ENCODE data around the gene OR4C11.

OR4C11 gene

DNA sequence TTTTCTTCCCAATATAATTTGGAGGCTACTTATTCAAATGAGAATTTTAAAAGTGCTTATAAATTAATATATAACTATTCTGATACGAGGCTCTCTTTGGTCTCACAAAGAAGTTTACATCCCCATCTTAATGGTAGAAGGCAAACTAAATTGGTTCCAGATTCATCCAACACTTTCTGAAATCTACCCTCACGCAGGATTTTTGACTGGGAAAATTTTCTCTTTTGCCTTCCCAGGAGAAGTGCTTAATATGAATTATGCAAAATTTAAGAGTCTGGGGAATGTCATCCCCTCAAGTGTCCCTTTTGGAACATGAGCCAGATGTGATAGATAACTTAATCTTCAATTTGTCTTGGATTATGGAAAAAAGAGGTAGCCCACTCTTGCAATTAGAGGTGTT is at the start of gene OR4C11:
Gene OR4C11, minus strand, starts transcription at position 101 of the 400 bp plus-strand sequence. CDS start 3,272 bp downstream, outside the sequence.
- no peak within 1 kb of the TSS for H3K4me3 ChIP-seq (ENCODE audit: low read length)
- TF ChIP-seq, protein P1, sequence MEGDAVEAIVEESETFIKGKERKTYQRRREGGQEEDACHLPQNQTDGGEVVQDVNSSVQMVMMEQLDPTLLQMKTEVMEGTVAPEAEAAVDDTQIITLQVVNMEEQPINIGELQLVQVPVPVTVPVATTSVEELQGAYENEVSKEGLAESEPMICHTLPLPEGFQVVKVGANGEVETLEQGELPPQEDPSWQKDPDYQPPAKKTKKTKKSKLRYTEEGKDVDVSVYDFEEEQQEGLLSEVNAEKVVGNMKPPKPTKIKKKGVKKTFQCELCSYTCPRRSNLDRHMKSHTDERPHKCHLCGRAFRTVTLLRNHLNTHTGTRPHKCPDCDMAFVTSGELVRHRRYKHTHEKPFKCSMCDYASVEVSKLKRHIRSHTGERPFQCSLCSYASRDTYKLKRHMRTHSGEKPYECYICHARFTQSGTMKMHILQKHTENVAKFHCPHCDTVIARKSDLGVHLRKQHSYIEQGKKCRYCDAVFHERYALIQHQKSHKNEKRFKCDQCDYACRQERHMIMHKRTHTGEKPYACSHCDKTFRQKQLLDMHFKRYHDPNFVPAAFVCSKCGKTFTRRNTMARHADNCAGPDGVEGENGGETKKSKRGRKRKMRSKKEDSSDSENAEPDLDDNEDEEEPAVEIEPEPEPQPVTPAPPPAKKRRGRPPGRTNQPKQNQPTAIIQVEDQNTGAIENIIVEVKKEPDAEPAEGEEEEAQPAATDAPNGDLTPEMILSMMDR (IDR thresholded peaks at IDR 0.05; ENCODE audit: insufficient read depth, low read depth, low read length, missing control alignments): no peak
- DNase-seq (ENCODE audit: low read depth): no peak

GRCh38 chr11:55655096-55655495 is 47.7 kb upstream of the OR4C11 start:
- H3K4me3 ChIP-seq (ENCODE audit: low read length): no peak overlapping the region
- DNase-seq (ENCODE audit: low read depth): no peak
- TF ChIP-seq, protein P1 (IDR thresholded peaks at IDR 0.05; ENCODE audit: insufficient read depth, low read depth, low read length, missing control alignments): no peak

DNA sequence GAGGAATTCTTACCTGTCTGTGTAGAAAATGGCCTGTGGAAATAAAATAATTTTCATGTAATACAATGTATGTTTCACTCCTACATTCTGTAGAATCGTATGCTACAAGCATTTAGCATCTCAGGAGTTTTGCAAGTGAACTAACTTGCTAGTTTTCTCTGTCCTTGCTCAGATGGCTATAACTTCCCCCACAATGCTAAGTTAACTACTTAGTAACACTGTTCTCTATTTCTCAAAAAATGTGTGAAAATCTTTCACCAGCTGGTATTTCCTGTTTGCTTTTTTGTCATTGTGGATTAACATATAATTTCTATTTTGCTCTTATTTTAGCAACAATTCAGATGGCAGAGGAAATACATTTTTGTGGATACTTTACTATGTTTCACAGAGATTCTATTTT is 45.1 kb upstream of the OR4C11 start:
- DNase-seq (ENCODE audit: low read depth): no peak
- TF ChIP-seq, protein P1 (IDR thresholded peaks at IDR 0.05; ENCODE audit: insufficient read depth, low read depth, low read length, missing control alignments): no peak
- no peak overlapping the region for H3K4me3 ChIP-seq (ENCODE audit: low read length)

GRCh38 chr11:55648027-55648426 is 40.6 kb upstream of the OR4C11 start, which contains the start of gene OR4S2:
TSS of gene OR4S2 (plus strand) at chr11:55648327. CDS start at chr11:55650904, 2,577 bp downstream.
- TF ChIP-seq, protein P1 (IDR thresholded peaks at IDR 0.05; ENCODE audit: insufficient read depth, low read depth, low read length, missing control alignments): no peak
- H3K4me3 ChIP-seq (ENCODE audit: low read length): no peak within 1 kb of the TSS
- DNase-seq (ENCODE audit: low read depth): no peak

DNA sequence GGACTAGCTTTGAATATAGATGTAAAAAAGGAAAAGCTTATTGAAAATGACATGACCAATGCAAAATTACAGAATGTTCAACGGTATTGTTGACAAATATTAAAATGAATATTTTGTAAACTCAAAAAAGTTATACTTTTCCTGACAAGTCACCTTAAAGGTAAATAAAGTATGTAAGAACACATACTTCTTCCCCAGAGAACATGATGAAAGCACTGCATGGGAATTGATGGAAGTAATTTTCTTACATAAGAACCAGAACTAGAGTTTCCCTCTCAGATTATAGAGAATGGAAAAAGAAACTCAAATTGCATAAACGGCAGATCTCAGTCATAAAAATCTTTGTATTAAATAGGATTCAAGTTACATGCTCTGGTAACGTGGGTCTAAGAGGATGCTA is 27.4 kb upstream of the OR4C11 start, which contains the start of gene OR4P4:
Gene OR4P4, plus strand, starts transcription at position 301 of the 400 bp plus-strand sequence.
- no peak for DNase-seq (ENCODE audit: low read depth)
- H3K4me3 ChIP-seq (ENCODE audit: low read length): no peak within 1 kb of the TSS
- TF ChIP-seq, protein P1 (IDR thresholded peaks at IDR 0.05; ENCODE audit: insufficient read depth, low read depth, low read length, missing control alignments): no peak

GRCh38 chr11:55624531-55624930 is 17.1 kb upstream of the OR4C11 start:
- DNase-seq (ENCODE audit: low read depth): no peak
- H3K4me3 ChIP-seq (ENCODE audit: low read length): no peak overlapping the region
- TF ChIP-seq, protein P1 (IDR thresholded peaks at IDR 0.05; ENCODE audit: insufficient read depth, low read depth, low read length, missing control alignments): no peak

GRCh38 chr11:55572548-55572947 is 34.9 kb downstream of the OR4C11 start:
- DNase-seq (ENCODE audit: low read depth): no peak

More at GRCh38 chr11:55572548-55572947, 34.9 kb downstream of the OR4C11 start:
- no peak overlapping the region for H3K4me3 ChIP-seq (ENCODE audit: low read length)
- TF ChIP-seq, protein P1 (IDR thresholded peaks at IDR 0.05; ENCODE audit: insufficient read depth, low read depth, low read length, missing control alignments): no peak

Measured in epithelial cell of esophagus (primary cell).